Neural cell (in vitro differentiated cells): ENCODE results near the gene PASD1. TPM values are rescaled to one million over a fixed set of nuclear protein-coding genes. Genes with fewer than 3 reads are reported as not detected.
"Not testable (repeated sequence)": the region's sequence is repeated elsewhere in the genome, so short reads cannot be mapped to it uniquely, and the experiment has no call there.

Source experiments
- H2AFZ ChIP-seq: fragments of 200-600, 300-800 bp; sonication (generic), shearing (Covaris generic); 2 replicates; pipeline ENCODE4 v1.6.0; 2014; ENCODE audit warnings: low read depth, mild to moderate bottlenecking, antibody characterized with exemption, low read length, moderate library complexity
- H3F3A ChIP-seq: fragments of 200-600 bp; shearing (Covaris generic); 2 replicates; pipeline ENCODE4 v1.6.1; 2016; ENCODE audit warnings: mild to moderate bottlenecking, moderate library complexity, mixed read lengths, antibody characterized with exemption, low read length; ENCODE audit not compliant: insufficient read depth, poor library complexity, severe bottlenecking
- H3K27ac ChIP-seq: fragments of 200-600, 300-800 bp; sonication (generic), shearing (Covaris generic); 2 replicates; pipeline ENCODE4 v1.5.1; 2014; ENCODE audit warnings: mild to moderate bottlenecking, low read length, moderate library complexity
- H3K27me3 ChIP-seq: fragments of 300-800, 200-600 bp; sonication (generic), shearing (Covaris generic); 2 replicates; pipeline ENCODE4 v1.6.0; 2014; ENCODE audit warnings: mild to moderate bottlenecking, low read depth, low read length, moderate library complexity; ENCODE audit not compliant: insufficient read depth
- H3K36me3 ChIP-seq: fragments of 300-800, 200-600 bp; sonication (generic), shearing (Covaris generic); 2 replicates; pipeline ENCODE4 v1.5.1; 2014; ENCODE audit warnings: mild to moderate bottlenecking, antibody characterized with exemption, low read length, moderate library complexity; ENCODE audit not compliant: insufficient read depth
- H3K4me2 ChIP-seq: fragments of 300-800, 200-600 bp; sonication (generic), shearing (Covaris generic); 2 replicates; pipeline ENCODE4 v1.6.0; 2014; ENCODE audit warnings: mild to moderate bottlenecking, low read length
- H3K4me3 ChIP-seq: fragments of 300-800, 200-600 bp; sonication (generic), shearing (Covaris generic); 2 replicates; pipeline ENCODE4 v1.5.1; 2014; ENCODE audit warnings: mild to moderate bottlenecking, low read length, moderate library complexity
- H3K79me2 ChIP-seq: fragments of 200-600 bp; shearing (Covaris generic); replicated peaks from 2 replicates; pipeline ENCODE4 v1.6.0; 2014; ENCODE audit warnings: mild to moderate bottlenecking, low read length, moderate library complexity; ENCODE audit not compliant: insufficient read depth
- H3K9ac ChIP-seq: fragments of 300-800, 200-600 bp; sonication (generic), shearing (Covaris generic); 2 replicates; pipeline ENCODE4 v1.6.1; 2016; ENCODE audit warnings: mild to moderate bottlenecking, low read length, mixed read lengths
- H3K9me2 ChIP-seq: fragments of 200-600 bp; shearing (Covaris generic); 2 replicates; pipeline ENCODE4 v1.6.1; 2016; ENCODE audit warnings: mild to moderate bottlenecking, low read length, mixed read lengths; ENCODE audit not compliant: insufficient read depth
- H3K9me3 ChIP-seq: fragments of 200-600, 300-800 bp; sonication (generic), shearing (Covaris generic); 2 replicates; pipeline ENCODE4 v1.6.1; 2016; ENCODE audit warnings: mild to moderate bottlenecking, mixed run types, low read length, moderate library complexity, mixed read lengths
- H4K20me1 ChIP-seq: fragments of 200-600 bp; shearing (Covaris generic); 2 replicates; pipeline ENCODE4 v1.6.1; 2016; ENCODE audit warnings: mild to moderate bottlenecking, mixed run types; ENCODE audit not compliant: insufficient read depth
- EP300 ChIP-seq: fragments of 450-650 bp; conservative IDR thresholded peaks from 2 replicates; pipeline ENCODE4 v1.6.1; 2014; ENCODE audit warnings: antibody characterized with exemption, mild to moderate bottlenecking, moderate library complexity; ENCODE audit not compliant: poor library complexity, severe bottlenecking
- MXI1 ChIP-seq: fragments of 450-650 bp; conservative IDR thresholded peaks from 2 replicates; pipeline ENCODE4 v1.6.1; 2014; ENCODE audit warnings: antibody characterized with exemption, mild to moderate bottlenecking; ENCODE audit not compliant: poor library complexity, severe bottlenecking
- RAD21 ChIP-seq: fragments of 450-650 bp; conservative IDR thresholded peaks from 2 replicates; pipeline ENCODE4 v1.6.1; 2014; ENCODE audit warnings: antibody characterized with exemption, mild to moderate bottlenecking, moderate library complexity
- SMC3 ChIP-seq: fragments of 450-650 bp; conservative IDR thresholded peaks from 2 replicates; pipeline ENCODE4 v1.6.1; 2014; ENCODE audit warnings: antibody characterized with exemption, mild to moderate bottlenecking, moderate library complexity; ENCODE audit not compliant: poor library complexity
- polyA plus RNA-seq: library from polyadenylated mRNA; depleted of rRNA; stranded (reverse); fragments of >200 nt; gene quantifications from 2 replicates; pipeline ENCODE4 v1.2.3, GENCODE V29; 2014
- TF ChIP-seq, protein P1 (sequence below): IDR thresholded peaks from 2 replicates; pipeline ENCODE4 v1.6.1; 2012; ENCODE audit warnings: borderline replicate concordance

The PASD1 gene
- polyA plus RNA-seq, 1 donor from 2014 or later: not detected

DNA sequence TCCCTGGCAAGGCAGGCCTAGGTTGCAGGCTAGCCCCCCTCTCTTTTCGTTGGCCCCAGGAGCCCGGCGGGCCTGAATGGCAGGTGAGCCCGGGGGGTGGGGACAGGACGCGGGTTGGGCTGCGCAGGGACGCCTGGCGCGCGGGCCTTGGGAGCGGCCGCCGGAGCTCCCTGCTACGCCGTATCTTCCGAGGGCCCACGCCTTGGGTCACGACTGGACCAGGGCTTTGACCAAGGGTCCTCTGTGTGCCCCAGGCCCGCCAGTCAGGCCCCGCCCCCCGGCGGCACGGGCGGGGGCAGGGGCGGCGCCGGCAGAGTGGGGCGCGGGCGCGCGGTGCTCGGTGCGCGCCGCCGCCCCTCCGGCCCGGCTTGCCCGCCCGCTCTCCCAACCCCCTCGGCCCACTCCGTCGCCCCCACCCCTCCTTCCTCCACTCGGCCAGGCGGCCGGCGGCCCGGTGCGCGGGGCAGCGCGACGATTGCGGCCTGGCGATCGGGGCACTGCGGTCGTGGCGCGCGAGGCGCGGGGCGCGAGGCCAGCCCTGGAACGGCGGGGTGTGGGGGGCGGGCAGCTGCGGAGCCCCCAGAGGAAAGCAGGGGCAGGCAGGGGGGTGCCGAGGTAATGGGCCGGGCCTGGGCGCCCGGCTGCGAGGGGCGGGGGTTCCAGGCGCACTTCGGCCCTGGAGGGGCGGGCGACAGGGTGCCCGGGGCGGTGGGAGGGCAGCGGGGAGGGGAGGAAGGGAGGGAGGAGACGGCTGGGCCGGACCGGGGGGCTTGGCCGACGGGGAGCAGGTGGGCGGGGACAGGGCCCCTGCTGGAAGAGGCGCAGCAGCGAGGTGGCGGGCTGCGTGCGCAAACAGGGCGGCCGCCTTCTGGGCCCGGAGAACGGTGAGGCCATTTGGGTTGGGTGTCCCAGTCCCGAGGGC lies 131.4 kb downstream of the PASD1 start, which contains the start of gene PRRG3:
PRRG3 (plus strand) TSS at position 798 of the 922 bp plus-strand sequence. CDS start 3,357 bp downstream, outside the sequence.
- no peaks in the 10 kb centered on the region for H3K36me3 ChIP-seq
- H4K20me1 ChIP-seq: no peaks in the 10 kb centered on the region
- peak within 1 kb of the TSS; percentile 5 for H3K9ac ChIP-seq
- no peaks in the 10 kb centered on the region for H3K9me2 ChIP-seq
- H2AFZ ChIP-seq: no peak within 1 kb of the TSS
- no peaks in the 10 kb centered on the region for H3K79me2 ChIP-seq
- H3K4me2 ChIP-seq: no peak within 1 kb of the TSS
- no peaks in the 10 kb centered on the region for H3F3A ChIP-seq
- TF ChIP-seq RAD21: no peak
- H3K9me3 ChIP-seq: no peaks in the 10 kb centered on the region
- H3K27ac ChIP-seq: peak within 1 kb of the TSS; percentile 42
- peak within 1 kb of the TSS; percentile 38 for H3K4me3 ChIP-seq
- no peaks in the 10 kb centered on the region for H3K27me3 ChIP-seq

GRCh38 chrX:151695583-151696340 lies 132.3 kb downstream of the PASD1 start:
- Histone ChIP-seq H3K79me2 (no peaks in the 10 kb centered on the region), H3K4me3 (peak overlapping the region; percentile 38), H4K20me1 (no peaks in the 10 kb centered on the region), H3K27me3 (no peaks in the 10 kb centered on the region), H3K36me3 (no peaks in the 10 kb centered on the region), H3K9me2 (no peaks in the 10 kb centered on the region), H3K9me3 (no peaks in the 10 kb centered on the region), H3K4me2 (no peak overlapping the region), H3K9ac (no peak overlapping the region), H3K27ac (peak overlapping the region; percentile 42), H3F3A (no peaks in the 10 kb centered on the region), H2AFZ (no peak overlapping the region)
- TF ChIP-seq MXI1 (peak; percentile 27), EP300 (peak; percentile 41), SMC3 (no peak)
- TF ChIP-seq, protein P1, sequence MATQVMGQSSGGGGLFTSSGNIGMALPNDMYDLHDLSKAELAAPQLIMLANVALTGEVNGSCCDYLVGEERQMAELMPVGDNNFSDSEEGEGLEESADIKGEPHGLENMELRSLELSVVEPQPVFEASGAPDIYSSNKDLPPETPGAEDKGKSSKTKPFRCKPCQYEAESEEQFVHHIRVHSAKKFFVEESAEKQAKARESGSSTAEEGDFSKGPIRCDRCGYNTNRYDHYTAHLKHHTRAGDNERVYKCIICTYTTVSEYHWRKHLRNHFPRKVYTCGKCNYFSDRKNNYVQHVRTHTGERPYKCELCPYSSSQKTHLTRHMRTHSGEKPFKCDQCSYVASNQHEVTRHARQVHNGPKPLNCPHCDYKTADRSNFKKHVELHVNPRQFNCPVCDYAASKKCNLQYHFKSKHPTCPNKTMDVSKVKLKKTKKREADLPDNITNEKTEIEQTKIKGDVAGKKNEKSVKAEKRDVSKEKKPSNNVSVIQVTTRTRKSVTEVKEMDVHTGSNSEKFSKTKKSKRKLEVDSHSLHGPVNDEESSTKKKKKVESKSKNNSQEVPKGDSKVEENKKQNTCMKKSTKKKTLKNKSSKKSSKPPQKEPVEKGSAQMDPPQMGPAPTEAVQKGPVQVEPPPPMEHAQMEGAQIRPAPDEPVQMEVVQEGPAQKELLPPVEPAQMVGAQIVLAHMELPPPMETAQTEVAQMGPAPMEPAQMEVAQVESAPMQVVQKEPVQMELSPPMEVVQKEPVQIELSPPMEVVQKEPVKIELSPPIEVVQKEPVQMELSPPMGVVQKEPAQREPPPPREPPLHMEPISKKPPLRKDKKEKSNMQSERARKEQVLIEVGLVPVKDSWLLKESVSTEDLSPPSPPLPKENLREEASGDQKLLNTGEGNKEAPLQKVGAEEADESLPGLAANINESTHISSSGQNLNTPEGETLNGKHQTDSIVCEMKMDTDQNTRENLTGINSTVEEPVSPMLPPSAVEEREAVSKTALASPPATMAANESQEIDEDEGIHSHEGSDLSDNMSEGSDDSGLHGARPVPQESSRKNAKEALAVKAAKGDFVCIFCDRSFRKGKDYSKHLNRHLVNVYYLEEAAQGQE: no peak

DNA sequence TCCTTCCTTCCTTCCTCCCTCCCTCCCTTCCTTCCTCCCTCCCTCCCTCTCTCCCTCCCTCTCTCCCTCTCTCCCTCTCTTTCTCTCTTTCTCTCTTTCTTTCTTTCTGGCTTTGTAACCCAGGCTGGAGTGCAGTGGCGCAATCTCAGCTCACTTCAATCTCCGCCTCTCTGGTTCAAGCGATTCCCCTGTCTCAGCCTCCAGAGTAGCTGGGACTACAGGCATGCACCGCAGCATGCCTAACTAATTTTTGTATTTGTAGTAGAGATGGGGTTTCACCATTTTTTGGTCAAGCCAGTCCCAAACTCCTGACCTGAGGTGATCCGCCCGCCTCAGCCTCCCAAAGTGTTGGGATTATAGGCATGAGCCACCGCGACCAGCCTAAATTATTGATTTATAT lies 133.6 kb downstream of the PASD1 start:
- H3K9me2 ChIP-seq, H4K20me1 ChIP-seq, H3F3A ChIP-seq, H3K9me3 ChIP-seq, H3K9ac ChIP-seq, H3K27ac ChIP-seq, H3K79me2 ChIP-seq, H3K36me3 ChIP-seq, H3K4me3 ChIP-seq, H2AFZ ChIP-seq, H3K4me2 ChIP-seq, H3K27me3 ChIP-seq: not testable (repeated sequence)
